ENCODE data around the gene ESYT2.

The ESYT2 gene

GRCh38 chr7:158772916-158773315, 56.4 kb downstream of the ESYT2 start:
- Histone ChIP-seq H3K9me3 (no peaks in the 10 kb centered on the region), H3K36me3 (peaks cover 30% of the 10 kb centered on the region), H3K4me1 (ENCODE audit: control insufficient read depth in 1 of 2, insufficient read depth in 1 of 2, low read depth in 1 of 2, low read length in 1 of 2) (no peaks in the 10 kb centered on the region), H3K27ac (no peak overlapping the region), H3K4me3 (ENCODE audit: low read depth in 1 of 2, low read length in 1 of 2) (no peak overlapping the region), H3K27me3 (no peaks in the 10 kb centered on the region)
- no peak for TF ChIP-seq CTCF (IDR thresholded peaks at IDR 0.05)

GRCh38 chr7:158771213-158771834, 58.0 kb downstream of the ESYT2 start:
- no peak for TF ChIP-seq CTCF (IDR thresholded peaks at IDR 0.05)
- no peaks in the 10 kb centered on the region for H3K9me3 ChIP-seq
- no peak overlapping the region for H3K27ac ChIP-seq
- peaks cover 34% of the 10 kb centered on the region for H3K36me3 ChIP-seq
- no peaks in the 10 kb centered on the region for H3K4me1 ChIP-seq (ENCODE audit: control insufficient read depth in 1 of 2, insufficient read depth in 1 of 2, low read depth in 1 of 2, low read length in 1 of 2)
- no peaks in the 10 kb centered on the region for H3K27me3 ChIP-seq
- H3K4me3 ChIP-seq (ENCODE audit: low read depth in 1 of 2, low read length in 1 of 2): no peak overlapping the region

GRCh38 chr7:158767707-158768106, 61.6 kb downstream of the ESYT2 start:
- no peak for TF ChIP-seq CTCF (IDR thresholded peaks at IDR 0.05)
- H3K27ac ChIP-seq: no peak overlapping the region
- H3K9me3 ChIP-seq: no peaks in the 10 kb centered on the region
- peaks cover 45% of the 10 kb centered on the region for H3K36me3 ChIP-seq
- no peak overlapping the region for H3K4me3 ChIP-seq (ENCODE audit: low read depth in 1 of 2, low read length in 1 of 2)
- no peaks in the 10 kb centered on the region for H3K4me1 ChIP-seq (ENCODE audit: control insufficient read depth in 1 of 2, insufficient read depth in 1 of 2, low read depth in 1 of 2, low read length in 1 of 2)
- H3K27me3 ChIP-seq: no peaks in the 10 kb centered on the region

GRCh38 chr7:158766570-158767281, 62.6 kb downstream of the ESYT2 start:
- no peaks in the 10 kb centered on the region for H3K4me1 ChIP-seq (ENCODE audit: control insufficient read depth in 1 of 2, insufficient read depth in 1 of 2, low read depth in 1 of 2, low read length in 1 of 2)
- no peaks in the 10 kb centered on the region for H3K27me3 ChIP-seq
- H3K27ac ChIP-seq: no peak overlapping the region
- H3K36me3 ChIP-seq: peaks cover 49% of the 10 kb centered on the region
- no peak overlapping the region for H3K4me3 ChIP-seq (ENCODE audit: low read depth in 1 of 2, low read length in 1 of 2)
- no peak for TF ChIP-seq CTCF (IDR thresholded peaks at IDR 0.05)
- H3K9me3 ChIP-seq: no peaks in the 10 kb centered on the region

- Histone ChIP-seq H3K27ac (no peak overlapping the region), H3K4me3 (ENCODE audit: low read depth in 1 of 2, low read length in 1 of 2) (no peak overlapping the region), H3K36me3 (peaks cover 53% of the 10 kb centered on the region), H3K9me3 (no peaks in the 10 kb centered on the region), H3K27me3 (no peaks in the 10 kb centered on the region), H3K4me1 (ENCODE audit: control insufficient read depth in 1 of 2, insufficient read depth in 1 of 2, low read depth in 1 of 2, low read length in 1 of 2) (no peaks in the 10 kb centered on the region)
- no peak for TF ChIP-seq CTCF (IDR thresholded peaks at IDR 0.05)
These were observed 64.3 kb downstream of the ESYT2 start for GRCh38 chr7:158765020-158765419.

All from neutrophil (primary cell).